WERI-Rb-1 (cell line): ENCODE results near the gene ENAH.
"Not testable (repeated sequence)": the region's sequence is repeated elsewhere in the genome, so short reads cannot be mapped to it uniquely, and the experiment has no call there.

Experiments
- DNase-seq: peaks from one replicate; pipeline ENCODE4 v3.0.0-alpha.2; 2020
- H3K27ac ChIP-seq: fragments of 250-450 bp; sonication (Bioruptor Pico); 2 replicates; pipeline ENCODE4 v1.5.1; 2020; ENCODE audit warnings: mild to moderate bottlenecking, moderate library complexity
- H3K27me3 ChIP-seq: fragments of 250-450 bp; sonication (Bioruptor Pico); 2 replicates; pipeline ENCODE4 v1.5.1; 2021; ENCODE audit warnings: mild to moderate bottlenecking, low read depth, moderate library complexity; ENCODE audit not compliant: insufficient read depth, severe bottlenecking
- H3K36me3 ChIP-seq: fragments of 250-450 bp; sonication (Bioruptor Pico); 2 replicates; pipeline ENCODE4 v1.5.1; 2020; ENCODE audit warnings: mild to moderate bottlenecking, moderate library complexity
- H3K4me3 ChIP-seq: 2 replicates; pipeline ENCODE4 v1.5.1; 2011; ENCODE audit warnings: low read depth, mild to moderate bottlenecking, control low read depth, low read length
- H3K9me3 ChIP-seq: fragments of 250-450 bp; sonication (Bioruptor Pico); 2 replicates; pipeline ENCODE4 v1.5.1; 2021; ENCODE audit warnings: mild to moderate bottlenecking, moderate library complexity; ENCODE audit not compliant: severe bottlenecking
- CTCF ChIP-seq: IDR thresholded peaks from 2 replicates; pipeline ENCODE4 v1.5.1; 2011; ENCODE audit warnings: low read depth, mild to moderate bottlenecking, control low read depth, inconsistent platforms, low read length

ENAH gene

GRCh38 chr1:225474439-225474985 is 178.4 kb downstream of the ENAH start:
- no peaks in the 10 kb centered on the region for H3K9me3 ChIP-seq
- no peaks in the 10 kb centered on the region for H3K36me3 ChIP-seq
- no peak overlapping the region for H3K27ac ChIP-seq
- no peaks in the 10 kb centered on the region for H3K27me3 ChIP-seq
- H3K4me3 ChIP-seq: no peak overlapping the region
- DNase-seq: no peak
- TF ChIP-seq CTCF: no peak

GRCh38 chr1:225473676-225474438 is 179.1 kb downstream of the ENAH start:
- not testable (repeated sequence) for H3K27ac ChIP-seq, DNase-seq, H3K9me3 ChIP-seq, H3K36me3 ChIP-seq, H3K27me3 ChIP-seq, H3K4me3 ChIP-seq

- H3K36me3 ChIP-seq, H3K4me3 ChIP-seq, H3K27me3 ChIP-seq, H3K27ac ChIP-seq, H3K9me3 ChIP-seq, DNase-seq: not testable (repeated sequence)
These were observed 179.7 kb downstream of the ENAH start for GRCh38 chr1:225473266-225473665.

GRCh38 chr1:225471453-225472301 is 181.2 kb downstream of the ENAH start:
- no peak for DNase-seq
- TF ChIP-seq CTCF: no peak
- H3K36me3 ChIP-seq: no peaks in the 10 kb centered on the region
- no peak overlapping the region for H3K27ac ChIP-seq
- no peak overlapping the region for H3K4me3 ChIP-seq
- H3K27me3 ChIP-seq: no peaks in the 10 kb centered on the region
- H3K9me3 ChIP-seq: no peaks in the 10 kb centered on the region

- Histone ChIP-seq H3K27ac (no peak overlapping the region), H3K27me3 (no peaks in the 10 kb centered on the region), H3K4me3 (no peak overlapping the region), H3K36me3 (no peaks in the 10 kb centered on the region), H3K9me3 (no peaks in the 10 kb centered on the region)
- no peak for DNase-seq
- TF ChIP-seq CTCF: no peak
These were observed 181.8 kb downstream of the ENAH start for GRCh38 chr1:225471109-225471452.

- DNase-seq: no peak
- Histone ChIP-seq H3K27me3 (no peaks in the 10 kb centered on the region), H3K4me3 (no peak overlapping the region), H3K27ac (no peak overlapping the region), H3K9me3 (no peaks in the 10 kb centered on the region), H3K36me3 (no peaks in the 10 kb centered on the region)
- no peak for TF ChIP-seq CTCF
These were observed 182.5 kb downstream of the ENAH start for GRCh38 chr1:225470211-225471108.
